ENCODE results near the gene B3GAT1. TPM values are rescaled to one million over a fixed set of nuclear protein-coding genes. Genes with fewer than 3 reads are reported as not detected.

Gene B3GAT1
- total and polyA plus RNA-seq, 2 of the 13 experiments (the other 11 are each of a cell fraction or from before 2014, with no cell fraction given), result not detected

DNA sequence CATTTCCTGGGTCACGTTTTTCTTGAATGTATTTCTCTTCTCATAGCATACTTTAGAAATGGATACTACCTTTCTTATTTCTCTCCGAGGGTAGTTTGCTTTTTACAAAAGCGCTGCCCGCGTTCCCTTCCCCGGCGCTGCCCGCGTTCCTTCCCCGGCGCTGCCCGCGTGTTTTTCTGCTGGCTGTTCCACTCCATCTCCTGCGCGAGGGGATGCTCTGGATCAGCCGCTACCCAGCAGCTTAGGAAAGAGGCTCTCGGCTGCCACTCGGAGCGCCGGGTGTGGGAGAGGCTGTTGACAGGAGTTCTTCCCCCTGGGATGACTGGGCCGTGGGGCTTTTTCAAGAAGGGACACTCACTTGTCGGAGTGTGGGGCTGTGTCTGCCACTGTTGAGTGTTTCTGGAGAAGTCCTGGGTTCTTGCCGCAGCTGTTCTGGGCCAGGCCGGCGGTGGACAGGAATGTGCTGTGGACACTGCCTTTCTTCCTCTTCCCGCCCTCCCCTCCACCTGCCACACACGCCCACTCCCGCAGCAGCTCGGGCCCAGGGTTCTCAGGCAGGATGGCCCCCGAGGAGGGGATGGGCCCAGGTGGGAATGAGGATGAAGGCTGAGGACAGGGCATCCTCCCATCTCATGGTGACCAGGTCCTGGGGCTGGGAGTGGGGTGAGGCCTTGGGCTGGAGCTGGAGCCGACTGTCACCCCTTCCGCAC lies 49.7 kb downstream of the B3GAT1 start (continued):
- TF ChIP-seq ZNF335 (CRISPR knock-in tag; IDR thresholded peaks at IDR 0.05) (no peak), RBM22 (optimal IDR thresholded peaks at IDR 0.05; ENCODE audit: low read length) (no peak), SALL2 (CRISPR knock-in tag; IDR thresholded peaks at IDR 0.05) (no peak), ZNF256 (CRISPR knock-in tag; conservative IDR thresholded peaks at IDR 0.05) (no peak), BHLHE40 (IDR thresholded peaks at IDR 0.05; ENCODE audit: low read length) (no peak), RAD21 (CRISPR knock-in tag; IDR thresholded peaks at IDR 0.05) (no peak), ZNF10 (CRISPR knock-in tag; IDR thresholded peaks at IDR 0.05; ENCODE audit: borderline replicate concordance, low read depth) (no peak), RARG (CRISPR knock-in tag; IDR thresholded peaks at IDR 0.05; ENCODE audit: low read depth) (no peak), ETV6 (CRISPR knock-in tag; conservative IDR thresholded peaks at IDR 0.05) (no peak)
- TF ChIP-seq, protein P1, sequence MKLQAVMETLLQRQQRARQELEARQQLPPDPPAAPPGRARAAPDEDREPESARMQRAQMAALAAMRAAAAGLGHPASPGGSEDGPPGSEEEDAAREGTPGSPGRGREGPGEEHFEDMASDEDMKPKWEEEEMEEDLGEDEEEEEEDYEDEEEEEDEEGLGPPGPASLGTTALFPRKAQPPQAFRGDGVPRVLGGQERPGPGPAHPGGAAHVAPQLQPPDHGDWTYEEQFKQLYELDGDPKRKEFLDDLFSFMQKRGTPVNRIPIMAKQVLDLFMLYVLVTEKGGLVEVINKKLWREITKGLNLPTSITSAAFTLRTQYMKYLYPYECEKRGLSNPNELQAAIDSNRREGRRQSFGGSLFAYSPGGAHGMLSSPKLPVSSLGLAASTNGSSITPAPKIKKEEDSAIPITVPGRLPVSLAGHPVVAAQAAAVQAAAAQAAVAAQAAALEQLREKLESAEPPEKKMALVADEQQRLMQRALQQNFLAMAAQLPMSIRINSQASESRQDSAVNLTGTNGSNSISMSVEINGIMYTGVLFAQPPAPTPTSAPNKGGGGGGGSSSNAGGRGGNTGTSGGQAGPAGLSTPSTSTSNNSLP (IDR thresholded peaks at IDR 0.05; ENCODE audit: low read depth, low read length), result no peak

DNA sequence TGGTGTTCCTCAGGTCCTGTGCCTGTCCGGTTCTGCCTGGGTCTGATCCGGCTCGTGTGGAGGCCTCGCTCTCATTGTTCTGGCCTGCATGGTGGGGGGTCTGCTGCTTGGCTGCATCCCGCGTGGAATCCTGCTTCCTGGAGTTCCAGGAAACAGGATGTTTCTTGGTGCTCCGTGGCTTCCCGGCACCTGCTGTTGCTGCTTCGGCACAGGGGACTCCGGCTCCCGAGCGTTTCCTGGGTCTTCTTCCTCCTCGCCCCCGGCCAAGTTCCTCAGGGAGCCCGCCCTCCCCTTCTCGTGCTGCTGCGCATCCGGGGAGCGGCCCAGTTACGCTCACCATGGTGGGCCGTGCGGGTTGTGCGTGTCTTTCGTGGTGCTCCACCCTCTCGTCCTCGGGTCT lies 50.4 kb downstream of the B3GAT1 start:
- CTCF ChIA-PET (ENCODE audit: low intra/inter-chr PET ratio, low total read pairs), result no interaction called here
- no TSS peak for BruUV-seq (replicated peaks)
- ATAC-seq (no peak), FAIRE-seq (no peak), DNase-seq (ENCODE audit: low spot score) (no peak)
- Histone ChIP-seq H3K36me3 (replicated peaks in 1 of 2; ENCODE audit: control insufficient read depth in 1 of 2, insufficient read depth in 2 of 2, low read length in 2 of 2) (no peaks in the 10 kb centered on the region), H3K27me3 (ENCODE audit: control insufficient read depth in 1 of 2, insufficient read depth in 2 of 2, low read length in 2 of 2) (peaks cover 15 to 58% of the 10 kb centered on the region in 2 experiments), H4K20me1 (ENCODE audit: insufficient read depth, low read length) (no peaks in the 10 kb centered on the region), H3K27ac (ENCODE audit: extremely low read length, insufficient read depth, low read length) (no peak overlapping the region), H3K9ac (ENCODE audit: insufficient read depth, low read depth, low read length) (no peak overlapping the region), H3K4me3 (replicated peaks in 1 of 3; ENCODE audit: insufficient read depth in 1 of 3, low read depth in 2 of 3, low read length in 3 of 3) (no peak overlapping the region), H3K9me3 (ENCODE audit: low read length) (no peaks in the 10 kb centered on the region), H3K4me2 (ENCODE audit: low read depth, low read length) (no peak overlapping the region), H3K79me2 (ENCODE audit: insufficient read depth, low read length) (no peaks in the 10 kb centered on the region), H3K4me1 (ENCODE audit: insufficient read depth, low read length) (peaks cover 6% of the 10 kb centered on the region), H2AFZ (ENCODE audit: low read length) (no peak overlapping the region)
- intact Hi-C loops (cut with micrococcal nuclease; ENCODE audit: unreplicated experiment) (no loop called here), in situ Hi-C loops (cut with HindIII; ENCODE audit: extremely low pct_ligation_motif_present, low pct_unique_long_range_greater_than_20kb) (loop anchor here (5.0 to 10.0 kb wide), 2 partner anchors 213 to 366 kb away; no protein-coding TSS in a partner anchor)
- POLR2A ChIA-PET, result no interaction called here
- TF ChIP-seq TCF7 (IDR thresholded peaks at IDR 0.05; ENCODE audit: low read depth), result no peak
- TF ChIP-seq MIER3 (CRISPR knock-in tag; IDR thresholded peaks at IDR 0.05; ENCODE audit: borderline replicate concordance), result no peak
- no peak for TF ChIP-seq NONO (IDR thresholded peaks at IDR 0.05)
- TF ChIP-seq NONO (CRISPR knock-in tag; conservative IDR thresholded peaks at IDR 0.05), result no peak
- TF ChIP-seq ZNF570 (CRISPR knock-in tag; IDR thresholded peaks at IDR 0.05; ENCODE audit: borderline replicate concordance), result no peak
- TF ChIP-seq POLR2AphosphoS5 (IDR thresholded peaks at IDR 0.05; ENCODE audit: low read depth, low read length), result no peak
- TF ChIP-seq, protein P2, sequence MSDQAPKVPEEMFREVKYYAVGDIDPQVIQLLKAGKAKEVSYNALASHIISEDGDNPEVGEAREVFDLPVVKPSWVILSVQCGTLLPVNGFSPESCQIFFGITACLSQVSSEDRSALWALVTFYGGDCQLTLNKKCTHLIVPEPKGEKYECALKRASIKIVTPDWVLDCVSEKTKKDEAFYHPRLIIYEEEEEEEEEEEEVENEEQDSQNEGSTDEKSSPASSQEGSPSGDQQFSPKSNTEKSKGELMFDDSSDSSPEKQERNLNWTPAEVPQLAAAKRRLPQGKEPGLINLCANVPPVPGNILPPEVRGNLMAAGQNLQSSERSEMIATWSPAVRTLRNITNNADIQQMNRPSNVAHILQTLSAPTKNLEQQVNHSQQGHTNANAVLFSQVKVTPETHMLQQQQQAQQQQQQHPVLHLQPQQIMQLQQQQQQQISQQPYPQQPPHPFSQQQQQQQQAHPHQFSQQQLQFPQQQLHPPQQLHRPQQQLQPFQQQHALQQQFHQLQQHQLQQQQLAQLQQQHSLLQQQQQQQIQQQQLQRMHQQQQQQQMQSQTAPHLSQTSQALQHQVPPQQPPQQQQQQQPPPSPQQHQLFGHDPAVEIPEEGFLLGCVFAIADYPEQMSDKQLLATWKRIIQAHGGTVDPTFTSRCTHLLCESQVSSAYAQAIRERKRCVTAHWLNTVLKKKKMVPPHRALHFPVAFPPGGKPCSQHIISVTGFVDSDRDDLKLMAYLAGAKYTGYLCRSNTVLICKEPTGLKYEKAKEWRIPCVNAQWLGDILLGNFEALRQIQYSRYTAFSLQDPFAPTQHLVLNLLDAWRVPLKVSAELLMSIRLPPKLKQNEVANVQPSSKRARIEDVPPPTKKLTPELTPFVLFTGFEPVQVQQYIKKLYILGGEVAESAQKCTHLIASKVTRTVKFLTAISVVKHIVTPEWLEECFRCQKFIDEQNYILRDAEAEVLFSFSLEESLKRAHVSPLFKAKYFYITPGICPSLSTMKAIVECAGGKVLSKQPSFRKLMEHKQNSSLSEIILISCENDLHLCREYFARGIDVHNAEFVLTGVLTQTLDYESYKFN (CRISPR knock-in tag; conservative IDR thresholded peaks at IDR 0.05), result no peak
- no peak for TF ChIP-seq AKAP8 (CRISPR knock-in tag; IDR thresholded peaks at IDR 0.05)
- WGBS (ENCODE audit: low lambda C conversion rate), result 45% methylated on average over 23 of the region's 26 CpGs
